ENCODE measurements around the gene ZFTA. TPM values are rescaled to one million over a fixed set of nuclear protein-coding genes. Genes with fewer than 3 reads are reported as not detected.
A peak's percentile ranks its signal among the peaks of the same experiment; 100 is the strongest.

ZFTA gene
- total RNA-seq, 1 experiment from 2014 or later = 44.7 TPM

DNA sequence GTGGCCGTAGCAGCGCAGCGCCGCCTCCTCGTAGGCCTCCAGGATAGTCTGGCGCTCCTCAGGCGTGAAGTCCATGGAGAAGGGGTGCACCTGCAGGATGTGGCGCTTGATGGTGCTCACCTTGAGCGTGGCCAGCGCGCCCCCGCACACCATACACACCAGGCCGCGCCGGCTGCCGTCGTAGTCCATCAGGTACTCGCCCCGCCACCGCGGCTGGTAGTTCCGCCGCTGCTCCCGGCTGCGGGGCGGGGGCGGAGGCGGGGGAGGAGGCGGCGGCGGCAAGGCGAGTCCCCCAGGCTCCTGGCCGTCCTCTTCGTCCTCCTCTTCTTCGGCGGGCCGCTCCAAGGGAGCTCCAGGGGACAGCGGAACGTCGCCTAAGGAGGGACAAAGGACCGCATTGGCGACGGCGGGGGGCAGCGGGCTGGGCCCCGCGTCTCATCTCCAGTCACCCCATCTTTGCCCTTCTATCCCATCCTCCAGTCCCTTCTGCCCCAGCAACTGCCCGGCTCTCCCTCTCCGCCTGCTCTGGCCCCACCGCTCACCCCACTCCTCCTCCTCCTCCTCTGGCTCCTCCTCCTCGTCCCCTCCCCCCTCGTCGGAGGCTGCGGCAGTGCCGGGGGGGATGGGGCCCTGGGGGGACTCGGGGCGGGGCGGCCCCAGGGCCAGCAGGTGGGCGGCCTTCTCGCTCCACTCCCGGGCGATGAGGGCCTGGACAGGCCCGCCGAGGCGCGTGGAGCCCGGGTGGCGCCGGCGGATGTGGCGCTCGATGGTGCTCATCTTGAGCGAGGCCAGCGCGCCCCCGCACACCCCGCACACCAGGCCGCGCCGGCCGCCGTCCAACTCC lies 4.9 kb downstream of the ZFTA start (continued):
- TF ChIP-seq, protein P1, sequence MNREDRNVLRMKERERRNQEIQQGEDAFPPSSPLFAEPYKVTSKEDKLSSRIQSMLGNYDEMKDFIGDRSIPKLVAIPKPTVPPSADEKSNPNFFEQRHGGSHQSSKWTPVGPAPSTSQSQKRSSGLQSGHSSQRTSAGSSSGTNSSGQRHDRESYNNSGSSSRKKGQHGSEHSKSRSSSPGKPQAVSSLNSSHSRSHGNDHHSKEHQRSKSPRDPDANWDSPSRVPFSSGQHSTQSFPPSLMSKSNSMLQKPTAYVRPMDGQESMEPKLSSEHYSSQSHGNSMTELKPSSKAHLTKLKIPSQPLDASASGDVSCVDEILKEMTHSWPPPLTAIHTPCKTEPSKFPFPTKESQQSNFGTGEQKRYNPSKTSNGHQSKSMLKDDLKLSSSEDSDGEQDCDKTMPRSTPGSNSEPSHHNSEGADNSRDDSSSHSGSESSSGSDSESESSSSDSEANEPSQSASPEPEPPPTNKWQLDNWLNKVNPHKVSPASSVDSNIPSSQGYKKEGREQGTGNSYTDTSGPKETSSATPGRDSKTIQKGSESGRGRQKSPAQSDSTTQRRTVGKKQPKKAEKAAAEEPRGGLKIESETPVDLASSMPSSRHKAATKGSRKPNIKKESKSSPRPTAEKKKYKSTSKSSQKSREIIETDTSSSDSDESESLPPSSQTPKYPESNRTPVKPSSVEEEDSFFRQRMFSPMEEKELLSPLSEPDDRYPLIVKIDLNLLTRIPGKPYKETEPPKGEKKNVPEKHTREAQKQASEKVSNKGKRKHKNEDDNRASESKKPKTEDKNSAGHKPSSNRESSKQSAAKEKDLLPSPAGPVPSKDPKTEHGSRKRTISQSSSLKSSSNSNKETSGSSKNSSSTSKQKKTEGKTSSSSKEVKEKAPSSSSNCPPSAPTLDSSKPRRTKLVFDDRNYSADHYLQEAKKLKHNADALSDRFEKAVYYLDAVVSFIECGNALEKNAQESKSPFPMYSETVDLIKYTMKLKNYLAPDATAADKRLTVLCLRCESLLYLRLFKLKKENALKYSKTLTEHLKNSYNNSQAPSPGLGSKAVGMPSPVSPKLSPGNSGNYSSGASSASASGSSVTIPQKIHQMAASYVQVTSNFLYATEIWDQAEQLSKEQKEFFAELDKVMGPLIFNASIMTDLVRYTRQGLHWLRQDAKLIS (CRISPR knock-in tag; IDR thresholded peaks at IDR 0.05; ENCODE audit: borderline replicate concordance) = no peak
- TF ChIP-seq, protein P2, sequence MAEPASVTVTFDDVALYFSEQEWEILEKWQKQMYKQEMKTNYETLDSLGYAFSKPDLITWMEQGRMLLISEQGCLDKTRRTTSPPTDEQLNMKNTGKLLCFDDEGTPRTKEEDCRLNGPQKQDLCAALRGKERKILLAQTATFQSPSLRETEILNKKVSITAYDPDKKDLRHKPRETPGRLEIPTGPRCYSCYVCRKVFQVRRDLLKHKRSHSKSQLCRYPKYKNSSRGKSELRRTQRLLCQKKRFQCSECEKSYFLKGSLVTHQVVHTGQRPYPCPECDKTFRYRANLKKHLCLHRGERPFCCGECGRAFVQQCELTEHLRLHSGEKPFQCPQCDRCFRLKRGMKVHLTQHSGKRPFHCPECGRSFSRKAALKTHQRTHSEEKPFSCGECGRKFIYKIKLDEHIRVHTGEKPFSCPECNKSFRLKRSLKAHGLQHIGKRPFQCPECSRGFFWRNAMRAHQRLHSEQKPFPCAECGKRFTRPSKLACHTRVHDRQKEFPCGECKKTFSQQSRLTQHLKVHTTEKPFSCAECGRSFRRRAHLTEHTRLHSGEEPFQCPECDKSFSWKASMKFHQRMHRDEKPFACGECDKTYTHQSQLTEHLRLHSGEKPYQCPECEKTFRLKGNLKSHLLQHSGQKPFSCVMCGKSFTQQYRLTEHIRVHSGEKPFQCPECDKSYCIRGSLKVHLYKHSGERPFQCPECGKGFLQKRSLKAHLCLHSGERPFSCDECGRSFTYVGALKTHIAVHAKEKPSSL (CRISPR knock-in tag; conservative IDR thresholded peaks at IDR 0.05) = no peak
- TF ChIP-seq ZBTB21 (CRISPR knock-in tag; IDR thresholded peaks at IDR 0.05; ENCODE audit: borderline replicate concordance) = no peak
- TF ChIP-seq E2F5 (CRISPR knock-in tag; IDR thresholded peaks at IDR 0.05) = peak; percentile 44; the same call in 1 of the 2 replicates
- TF ChIP-seq CBFB (CRISPR knock-in tag; IDR thresholded peaks at IDR 0.05; ENCODE audit: low read depth) = no peak; the same call in none of the 2 replicates
- no peak for TF ChIP-seq ZSCAN18 (CRISPR knock-in tag; IDR thresholded peaks at IDR 0.05)
- no peak for TF ChIP-seq MXD4 (CRISPR knock-in tag; IDR thresholded peaks at IDR 0.05; ENCODE audit: borderline replicate concordance)
- TF ChIP-seq, protein P3, sequence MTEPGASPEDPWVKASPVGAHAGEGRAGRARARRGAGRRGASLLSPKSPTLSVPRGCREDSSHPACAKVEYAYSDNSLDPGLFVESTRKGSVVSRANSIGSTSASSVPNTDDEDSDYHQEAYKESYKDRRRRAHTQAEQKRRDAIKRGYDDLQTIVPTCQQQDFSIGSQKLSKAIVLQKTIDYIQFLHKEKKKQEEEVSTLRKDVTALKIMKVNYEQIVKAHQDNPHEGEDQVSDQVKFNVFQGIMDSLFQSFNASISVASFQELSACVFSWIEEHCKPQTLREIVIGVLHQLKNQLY (CRISPR knock-in tag; IDR thresholded peaks at IDR 0.05) = no peak
- TF ChIP-seq ZNF416 (CRISPR knock-in tag; IDR thresholded peaks at IDR 0.05) = peak; percentile 84; the same call in 1 of the 2 replicates
- TF ChIP-seq FOXJ3 (CRISPR knock-in tag; IDR thresholded peaks at IDR 0.05; ENCODE audit: borderline replicate concordance) = no peak
- no peak for TF ChIP-seq ZNF396 (CRISPR knock-in tag; IDR thresholded peaks at IDR 0.05; ENCODE audit: borderline replicate concordance)
- TF ChIP-seq ZNF281 (CRISPR knock-in tag; IDR thresholded peaks at IDR 0.05) = peak; percentile 96
- TF ChIP-seq, protein P4, sequence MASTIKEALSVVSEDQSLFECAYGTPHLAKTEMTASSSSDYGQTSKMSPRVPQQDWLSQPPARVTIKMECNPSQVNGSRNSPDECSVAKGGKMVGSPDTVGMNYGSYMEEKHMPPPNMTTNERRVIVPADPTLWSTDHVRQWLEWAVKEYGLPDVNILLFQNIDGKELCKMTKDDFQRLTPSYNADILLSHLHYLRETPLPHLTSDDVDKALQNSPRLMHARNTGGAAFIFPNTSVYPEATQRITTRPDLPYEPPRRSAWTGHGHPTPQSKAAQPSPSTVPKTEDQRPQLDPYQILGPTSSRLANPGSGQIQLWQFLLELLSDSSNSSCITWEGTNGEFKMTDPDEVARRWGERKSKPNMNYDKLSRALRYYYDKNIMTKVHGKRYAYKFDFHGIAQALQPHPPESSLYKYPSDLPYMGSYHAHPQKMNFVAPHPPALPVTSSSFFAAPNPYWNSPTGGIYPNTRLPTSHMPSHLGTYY (CRISPR knock-in tag; IDR thresholded peaks at IDR 0.05) = 0 out of 2 replicates have a peak, but pooled peaks have one; percentile 23
- TF ChIP-seq GRHL2 (CRISPR knock-in tag; IDR thresholded peaks at IDR 0.05; ENCODE audit: insufficient replicate concordance, severe bottlenecking) = no peak
- peak; percentile 83 for TF ChIP-seq SP1 (CRISPR knock-in tag; conservative IDR thresholded peaks at IDR 0.05)
- peak; percentile 59; the same call in 1 of the 2 replicates for TF ChIP-seq TEAD1 (CRISPR knock-in tag; IDR thresholded peaks at IDR 0.05)
- 0 out of 2 replicates have a peak, but pooled peaks have one; percentile 1 for TF ChIP-seq NFYB (CRISPR knock-in tag; conservative IDR thresholded peaks at IDR 0.05; ENCODE audit: low read depth)
- TF ChIP-seq JUN (CRISPR knock-in tag; IDR thresholded peaks at IDR 0.05) = peak; percentile 73
- TF ChIP-seq PRRX2 (CRISPR knock-in tag; IDR thresholded peaks at IDR 0.05) = no peak
- no peak for TF ChIP-seq NR2C2 (CRISPR knock-in tag; IDR thresholded peaks at IDR 0.05)
- TF ChIP-seq NR3C1 (CRISPR knock-in tag; conservative IDR thresholded peaks at IDR 0.05; ENCODE audit: low read depth) = 0 out of 2 replicates have a peak, but pooled peaks have one; percentile 55
- 0 out of 2 replicates have a peak, but pooled peaks have one; percentile 26 for TF ChIP-seq ELF4 (CRISPR knock-in tag; IDR thresholded peaks at IDR 0.05; ENCODE audit: low read depth)
- TF ChIP-seq, protein P5, sequence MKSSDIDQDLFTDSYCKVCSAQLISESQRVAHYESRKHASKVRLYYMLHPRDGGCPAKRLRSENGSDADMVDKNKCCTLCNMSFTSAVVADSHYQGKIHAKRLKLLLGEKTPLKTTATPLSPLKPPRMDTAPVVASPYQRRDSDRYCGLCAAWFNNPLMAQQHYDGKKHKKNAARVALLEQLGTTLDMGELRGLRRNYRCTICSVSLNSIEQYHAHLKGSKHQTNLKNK (CRISPR knock-in tag; IDR thresholded peaks at IDR 0.05) = peak; percentile 88
- TF ChIP-seq IRF2 (CRISPR knock-in tag; IDR thresholded peaks at IDR 0.05; ENCODE audit: borderline replicate concordance, low read depth) = no peak
